Measurements from ENCODE around the gene SHROOM2. TPM values are rescaled to one million over a fixed set of nuclear protein-coding genes. Genes with fewer than 3 reads are reported as not detected.

The SHROOM2 gene
- total RNA-seq, 1 experiment from 2014 or later: 13.9 TPM

DNA sequence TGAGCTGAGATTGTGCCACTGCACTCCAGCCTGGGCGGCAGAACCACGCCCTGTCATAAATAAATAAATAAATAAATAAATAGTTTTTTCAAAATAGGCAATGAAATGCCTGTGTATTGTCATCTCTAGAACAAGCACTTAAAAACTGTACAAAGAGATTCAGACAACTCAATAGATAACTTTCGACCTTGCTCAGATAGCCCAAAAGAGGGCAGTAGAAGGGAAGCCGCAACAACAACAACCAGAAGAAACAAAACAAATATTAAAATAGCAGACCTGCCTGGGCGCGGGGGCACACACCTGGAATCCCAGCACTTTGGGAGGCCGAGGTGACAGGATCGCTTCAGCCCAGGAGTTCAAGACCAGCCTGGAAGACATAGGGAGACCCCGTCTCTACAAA lies 171.5 kb downstream of the SHROOM2 start:
- DNase-seq: no peak
- WGBS (ENCODE audit: extremely low coverage, insufficient read length, low lambda C conversion rate): no CpG with 5 or more reads among the region's 9 CpGs

More for the DNA sequence above, 171.5 kb downstream of the SHROOM2 start:
- Histone ChIP-seq H2BK5ac (ENCODE audit: insufficient read length, low read length) (no peak overlapping the region), H4K8ac (replicated peaks; ENCODE audit: insufficient read length, low read depth, low read length) (no peak overlapping the region), H3K23me2 (ENCODE audit: insufficient read length, low read depth, low read length, poor library complexity, severe bottlenecking) (no peaks in the 10 kb centered on the region), H2BK120ac (ENCODE audit: low read depth, low read length, poor library complexity, severe bottlenecking) (no peak overlapping the region), H3K18ac (ENCODE audit: insufficient read length, low read depth, low read length) (no peak overlapping the region), H2BK15ac (ENCODE audit: low read depth, low read length) (no peak overlapping the region), H2AFZ (ENCODE audit: low read length) (no peak overlapping the region), H3K4me2 (ENCODE audit: insufficient read depth, insufficient read length, low read length) (no peak overlapping the region), H3K27ac (ENCODE audit: insufficient read length, low read depth, low read length) (no peak overlapping the region), H3K4ac (ENCODE audit: low read depth, low read length) (no peak overlapping the region), H2BK12ac (ENCODE audit: insufficient read length, low read depth, low read length) (no peak overlapping the region), H3K9ac (ENCODE audit: extremely low read depth, insufficient read length, low read length) (no peak overlapping the region), H2BK20ac (ENCODE audit: low read depth, low read length, poor library complexity, severe bottlenecking) (no peak overlapping the region), H3K27me3 (ENCODE audit: insufficient read depth, low read length) (no peaks in the 10 kb centered on the region), H3K4me1 (ENCODE audit: insufficient read depth, low read length) (no peaks in the 10 kb centered on the region), H3K79me2 (ENCODE audit: insufficient read depth, low read length) (no peaks in the 10 kb centered on the region), H3K9me3 (ENCODE audit: control insufficient read depth, low read depth, low read length) (peaks cover under 1% of the 10 kb centered on the region), H3K14ac (ENCODE audit: insufficient read depth, low read length) (no peak overlapping the region), H4K5ac (ENCODE audit: insufficient read length, low read depth, low read length) (no peak overlapping the region), H4K20me1 (ENCODE audit: control insufficient read depth, insufficient read depth, insufficient read length) (no peaks in the 10 kb centered on the region), H4K91ac (ENCODE audit: insufficient read length, low read depth, low read length) (no peak overlapping the region), H3K23ac (ENCODE audit: insufficient read length, low read depth, low read length) (no peak overlapping the region), H3K56ac (ENCODE audit: insufficient read length, low read depth, low read length) (no peak overlapping the region), H3K79me1 (ENCODE audit: insufficient read depth, low read depth, low read length, poor library complexity, severe bottlenecking) (no peaks in the 10 kb centered on the region), H3T11ph (ENCODE audit: low read length) (no peak overlapping the region), H2AK5ac (ENCODE audit: insufficient read length, low read length) (no peak overlapping the region)
- no peak overlapping the region for H3K27ac Mint-ChIP-seq
- no peak overlapping the region for H3K4me3 Mint-ChIP-seq
- peaks cover 30 to 48% of the 10 kb centered on the region in 2 experiments for H3K9me3 Mint-ChIP-seq
- no peaks in the 10 kb centered on the region; the same call in 1 of the 2 replicates for H3K27me3 Mint-ChIP-seq (ENCODE audit: low read depth)
- peaks cover 13 to 14% (median 13%) of the 10 kb centered on the region in 3 experiments; a peak in 6 of 7 replicates for H3K36me3 Mint-ChIP-seq (ENCODE audit: insufficient read depth in 1 of 3, low read depth in 3 of 3)
- no peaks in the 10 kb centered on the region for H3K4me1 Mint-ChIP-seq
- TF ChIP-seq, protein P1, sequence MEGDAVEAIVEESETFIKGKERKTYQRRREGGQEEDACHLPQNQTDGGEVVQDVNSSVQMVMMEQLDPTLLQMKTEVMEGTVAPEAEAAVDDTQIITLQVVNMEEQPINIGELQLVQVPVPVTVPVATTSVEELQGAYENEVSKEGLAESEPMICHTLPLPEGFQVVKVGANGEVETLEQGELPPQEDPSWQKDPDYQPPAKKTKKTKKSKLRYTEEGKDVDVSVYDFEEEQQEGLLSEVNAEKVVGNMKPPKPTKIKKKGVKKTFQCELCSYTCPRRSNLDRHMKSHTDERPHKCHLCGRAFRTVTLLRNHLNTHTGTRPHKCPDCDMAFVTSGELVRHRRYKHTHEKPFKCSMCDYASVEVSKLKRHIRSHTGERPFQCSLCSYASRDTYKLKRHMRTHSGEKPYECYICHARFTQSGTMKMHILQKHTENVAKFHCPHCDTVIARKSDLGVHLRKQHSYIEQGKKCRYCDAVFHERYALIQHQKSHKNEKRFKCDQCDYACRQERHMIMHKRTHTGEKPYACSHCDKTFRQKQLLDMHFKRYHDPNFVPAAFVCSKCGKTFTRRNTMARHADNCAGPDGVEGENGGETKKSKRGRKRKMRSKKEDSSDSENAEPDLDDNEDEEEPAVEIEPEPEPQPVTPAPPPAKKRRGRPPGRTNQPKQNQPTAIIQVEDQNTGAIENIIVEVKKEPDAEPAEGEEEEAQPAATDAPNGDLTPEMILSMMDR (conservative IDR thresholded peaks at IDR 0.05): peak; percentile 16; the same call in 1 of the 3 replicates
